Germinal center (tissue), 1 donor: ENCODE measurements around the gene APAF1.
A peak's percentile ranks its signal among the peaks of the same experiment; 100 is the strongest.

ENCODE experiments used
- DNase-seq: peaks from one replicate; pipeline ENCODE4 v3.0.0; 2012; ENCODE audit warnings: mixed read lengths, low spot score

Gene APAF1

GRCh38 chr12:98671459-98671858, 26.4 kb downstream of the APAF1 start:
- DNase-seq = no peak

GRCh38 chr12:98674841-98675240, 29.8 kb downstream of the APAF1 start:
- no peak for DNase-seq

GRCh38 chr12:98678236-98678945, 33.3 kb downstream of the APAF1 start:
- no peak for DNase-seq

GRCh38 chr12:98678946-98679610, 34.0 kb downstream of the APAF1 start:
- no peak for DNase-seq

GRCh38 chr12:98679611-98680005, 34.5 kb downstream of the APAF1 start:
- DNase-seq = no peak

- DNase-seq = no peak
Observed at GRCh38 chr12:98684199-98684598, 39.1 kb downstream of the APAF1 start.

GRCh38 chr12:98686603-98687002, 41.5 kb downstream of the APAF1 start:
- DNase-seq = no peak

GRCh38 chr12:98691351-98691750, 46.3 kb downstream of the APAF1 start:
- no peak for DNase-seq

- DNase-seq = no peak
Observed at GRCh38 chr12:98696036-98696646, 51.1 kb downstream of the APAF1 start.

GRCh38 chr12:98697209-98697608, 52.1 kb downstream of the APAF1 start:
- no peak for DNase-seq

- peak; percentile 34 for DNase-seq
Observed at GRCh38 chr12:98698603-98699463, 53.7 kb downstream of the APAF1 start.

- DNase-seq = no peak
Observed at GRCh38 chr12:98699586-98699985, 54.5 kb downstream of the APAF1 start.

GRCh38 chr12:98701166-98701565, 56.1 kb downstream of the APAF1 start:
- no peak for DNase-seq

GRCh38 chr12:98709022-98709421, 63.9 kb downstream of the APAF1 start:
- DNase-seq = no peak

GRCh38 chr12:98714426-98714825, 69.3 kb downstream of the APAF1 start:
- DNase-seq = no peak

GRCh38 chr12:98719515-98720504, 74.7 kb downstream of the APAF1 start:
- no peak for DNase-seq

- DNase-seq = no peak
Observed at GRCh38 chr12:98721204-98721702, 76.2 kb downstream of the APAF1 start.

- DNase-seq = no peak
Observed at GRCh38 chr12:98724384-98725155, 79.5 kb downstream of the APAF1 start.

GRCh38 chr12:98725476-98726247, 80.6 kb downstream of the APAF1 start:
- peak; percentile 35 for DNase-seq
